ENCODE measurements around the gene CALML4. TPM values are rescaled to one million over a fixed set of nuclear protein-coding genes. Genes with fewer than 3 reads are reported as not detected.

The CALML4 gene
- total RNA-seq, 4 donors from 2014 or later, result 57.8 to 153 (median 126) TPM

- no peak for TF ChIP-seq POLR2A (IDR thresholded peaks at IDR 0.05)
- TF ChIP-seq CTCF (IDR thresholded peaks at IDR 0.05), result peak in 1 of 6 experiments; percentile 5
- Histone ChIP-seq H3K27ac (no peak overlapping the region), H3K36me3 (peaks cover 0 to 26% (median 0%) of the 10 kb centered on the region in 3 donors)
These were observed 62.0 kb downstream of the CALML4 start for GRCh38 chr15:68143129-68143528.

More at GRCh38 chr15:68143129-68143528, 62.0 kb downstream of the CALML4 start:
- no peak overlapping the region for H3K4me3 ChIP-seq
- H3K27me3 ChIP-seq, result no peaks in the 10 kb centered on the region
- H3K9me3 ChIP-seq, result no peaks in the 10 kb centered on the region
- no peaks in the 10 kb centered on the region for H3K4me1 ChIP-seq
- DNase-seq, result no peak

Other genes starting within 250 kb of the CALML4 start
- gene PIAS1, start 151.0 kb downstream of the CALML4 start, total RNA-seq, result 10 to 100 TPM; 71.1 to 95.7 (median 81.0) TPM
- gene CLN6, start 24.4 kb upstream of the CALML4 start, total RNA-seq, result 10 to 100 TPM; 19.0 to 38.0 (median 23.0) TPM
- gene FEM1B, start 72.4 kb upstream of the CALML4 start, total RNA-seq, result 10 to 100 TPM; 28.1 to 48.2 (median 43.0) TPM
- 10 to 100 TPM in 1 of 4 donors, 1 to 10 TPM in 2, under 1 TPM in 1; 0.88 to 24.8 (median 2.6) TPM for gene ITGA11, start 226.8 kb upstream of the CALML4 start, total RNA-seq

Measured in Peyer's patch (tissue), 4 donors.